NCI-H187 (cell line): Measurements from ENCODE around the gene ASL.
"Not testable (repeated sequence)": the region's sequence is repeated elsewhere in the genome, so short reads cannot be mapped to it uniquely, and the experiment has no call there.

Experiments
- DNase-seq, 2 experiments: peaks; one replicate each; lab custom pipeline; 2025; lab: John Stamatoyannopoulos, UW

The ASL gene

DNA sequence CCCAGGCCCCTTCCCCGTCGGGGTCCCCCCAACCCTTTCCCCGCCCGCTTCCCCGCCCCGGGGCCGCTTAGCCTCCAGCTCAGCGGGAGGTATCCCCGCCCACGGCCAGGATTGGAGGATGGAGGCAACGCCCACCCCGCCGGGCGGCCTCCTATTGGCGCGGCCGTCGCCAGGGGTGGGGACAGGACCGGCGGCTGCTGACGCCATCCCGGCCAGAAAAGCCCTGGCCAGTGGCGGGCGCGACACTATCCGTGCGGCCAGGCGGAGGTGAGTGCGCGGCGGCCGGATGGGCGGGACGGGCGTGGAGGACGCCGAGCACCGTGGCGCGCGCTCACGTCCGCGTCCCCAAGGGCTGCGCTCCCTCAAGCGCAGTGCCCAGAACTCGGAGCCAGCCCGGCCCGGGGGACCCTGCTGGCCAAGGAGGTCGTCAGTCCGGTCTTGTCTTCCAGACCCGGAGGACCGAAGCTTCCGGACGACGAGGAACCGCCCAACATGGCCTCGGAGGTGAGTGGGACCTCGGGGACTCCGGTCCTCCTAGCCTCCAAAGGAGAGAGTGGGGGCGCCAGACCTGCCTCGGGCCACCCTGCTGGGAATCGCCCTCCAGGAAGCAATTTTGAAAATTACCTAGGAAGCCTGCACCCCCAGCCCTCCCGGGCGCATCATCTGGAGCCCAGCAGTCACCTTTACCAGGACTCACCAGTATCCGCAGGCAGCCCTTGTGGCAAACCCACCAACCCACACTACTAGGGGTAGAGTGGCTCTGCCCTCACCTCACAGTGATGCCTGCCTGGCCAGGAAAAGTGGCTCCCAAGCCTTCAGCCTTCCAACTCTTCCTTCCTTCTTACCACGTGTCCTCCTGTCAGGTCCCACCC lies at the start of gene ASL:
ASL (plus strand) TSS at position 230 of the 872 bp plus-strand sequence; CDS start at position 493, 263 bp downstream.
- DNase-seq, result peak; percentile 88

DNA sequence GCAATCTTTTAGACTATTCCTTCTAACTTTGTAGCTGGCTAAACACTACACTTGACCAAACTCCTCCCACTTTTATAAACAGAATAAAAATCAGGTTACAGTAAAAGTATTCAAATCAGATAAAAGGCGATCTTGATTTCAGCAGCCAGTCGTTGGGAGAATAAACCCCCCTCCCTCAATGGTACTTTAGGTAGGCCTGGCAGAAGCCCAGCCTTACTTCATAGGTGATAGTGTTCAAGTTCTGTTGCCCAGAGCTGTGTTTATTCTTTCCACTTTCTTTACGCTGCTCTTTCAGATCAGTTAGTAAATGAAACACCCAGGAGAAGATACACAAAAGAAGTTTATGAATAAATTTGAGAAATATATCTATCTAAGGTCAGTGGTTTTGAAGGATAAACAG lies 47.3 kb upstream of the ASL start:
- not testable (repeated sequence) for DNase-seq

DNA sequence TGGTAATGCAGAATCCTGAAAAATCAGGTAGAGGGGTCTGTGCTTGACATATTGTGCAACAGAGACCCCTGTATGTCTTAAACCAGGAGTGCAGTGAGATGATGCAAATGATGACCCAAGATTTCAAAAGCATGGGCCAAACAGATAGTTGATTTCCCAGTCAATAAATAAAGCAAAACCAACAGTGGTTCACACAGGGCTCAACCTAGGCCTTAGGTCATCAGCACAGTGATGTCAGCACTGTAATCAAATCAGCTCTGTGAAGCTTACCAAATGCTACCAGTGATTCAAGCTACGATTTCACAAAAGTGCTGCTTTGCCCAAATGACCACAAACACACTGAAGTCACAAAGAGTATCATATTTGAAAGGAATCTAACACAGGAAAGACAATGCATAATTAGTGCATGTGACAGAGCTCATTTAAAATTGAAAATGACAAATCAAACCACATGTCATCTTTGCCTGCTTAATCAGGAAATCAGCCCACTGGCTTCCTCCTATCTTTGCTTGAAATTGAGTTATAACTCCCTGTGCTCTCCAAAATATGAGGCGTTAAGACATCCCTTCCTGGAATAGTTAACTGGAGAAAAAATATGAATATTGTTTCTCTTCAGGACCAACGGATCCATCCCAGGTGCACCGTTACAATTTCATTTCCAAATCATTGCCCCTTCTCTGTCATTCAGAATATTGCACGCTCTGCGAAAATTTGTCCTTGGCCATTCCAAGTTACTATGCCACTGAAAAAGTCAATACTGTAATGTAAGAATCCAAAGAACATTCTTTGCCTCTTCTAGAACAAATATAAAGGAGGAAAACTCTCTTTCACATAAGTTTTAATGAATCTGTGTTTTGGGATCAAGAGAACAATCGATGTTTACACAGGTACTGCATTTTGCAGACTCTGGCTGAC lies 41.9 kb upstream of the ASL start:
- DNase-seq, result no peak

DNA sequence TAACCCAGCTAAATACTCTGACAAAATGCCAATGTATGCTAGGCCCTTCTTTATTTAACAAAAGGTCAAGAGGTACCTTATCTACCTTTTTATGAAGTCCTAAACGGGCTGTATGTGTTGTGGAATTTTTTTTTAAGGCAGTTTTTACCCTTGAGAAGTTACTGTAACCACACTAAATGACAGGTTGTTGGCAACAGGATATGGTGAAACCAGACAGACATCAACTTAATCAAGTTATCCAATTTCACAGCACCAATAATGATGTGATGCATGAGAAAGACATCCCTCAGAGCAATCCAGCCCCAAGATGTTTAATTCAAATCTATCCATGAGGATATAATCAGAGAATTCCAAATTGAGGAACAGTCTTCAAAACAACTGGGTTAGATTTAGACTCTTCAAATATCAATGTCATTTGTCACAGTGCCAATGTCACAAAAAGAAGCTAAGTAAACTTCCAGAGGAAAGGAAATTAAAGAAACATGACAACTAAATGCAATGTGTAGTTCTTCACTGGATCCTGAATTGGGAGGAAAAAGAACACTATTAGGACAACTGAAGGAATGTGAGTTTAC lies 41.1 kb upstream of the ASL start:
- DNase-seq, result not testable (repeated sequence)

DNA sequence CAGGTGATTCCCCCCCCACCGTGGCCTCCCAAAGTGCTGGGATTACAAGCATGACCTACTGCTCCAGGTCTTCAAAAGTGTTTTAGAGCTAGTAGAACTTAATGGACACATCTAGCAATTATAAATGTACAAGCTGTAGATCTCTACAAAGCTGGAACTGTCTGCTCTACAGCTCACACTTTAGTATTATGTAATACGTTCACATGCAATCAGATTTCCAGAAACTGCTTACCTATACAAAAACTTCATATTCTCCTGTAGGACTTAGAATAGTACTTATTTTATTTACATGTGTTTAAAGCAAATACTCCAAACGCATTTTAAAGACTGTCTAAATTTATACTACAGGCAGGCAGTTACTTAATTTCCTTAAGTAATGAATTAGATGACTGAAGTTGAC lies 39.2 kb upstream of the ASL start:
- no peak for DNase-seq

DNA sequence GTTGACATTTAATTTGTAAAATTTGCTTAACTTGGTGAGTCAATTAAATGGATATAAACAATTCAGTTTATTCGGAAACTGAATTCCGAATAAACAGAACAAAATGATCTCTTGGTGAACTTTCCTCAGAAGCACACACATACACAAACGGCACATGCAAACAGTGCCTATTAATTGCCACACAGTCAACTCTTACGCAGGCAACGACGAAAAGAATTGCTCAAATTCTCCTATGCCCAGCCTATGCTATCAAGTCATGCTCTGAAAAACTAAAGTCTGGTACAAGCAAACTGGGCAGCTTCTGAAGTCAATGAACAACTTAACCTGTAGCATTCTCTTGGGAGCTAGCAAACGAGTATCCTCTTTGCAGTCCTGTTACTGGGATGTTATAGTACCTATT lies 38.8 kb upstream of the ASL start:
- DNase-seq, result no peak

DNA sequence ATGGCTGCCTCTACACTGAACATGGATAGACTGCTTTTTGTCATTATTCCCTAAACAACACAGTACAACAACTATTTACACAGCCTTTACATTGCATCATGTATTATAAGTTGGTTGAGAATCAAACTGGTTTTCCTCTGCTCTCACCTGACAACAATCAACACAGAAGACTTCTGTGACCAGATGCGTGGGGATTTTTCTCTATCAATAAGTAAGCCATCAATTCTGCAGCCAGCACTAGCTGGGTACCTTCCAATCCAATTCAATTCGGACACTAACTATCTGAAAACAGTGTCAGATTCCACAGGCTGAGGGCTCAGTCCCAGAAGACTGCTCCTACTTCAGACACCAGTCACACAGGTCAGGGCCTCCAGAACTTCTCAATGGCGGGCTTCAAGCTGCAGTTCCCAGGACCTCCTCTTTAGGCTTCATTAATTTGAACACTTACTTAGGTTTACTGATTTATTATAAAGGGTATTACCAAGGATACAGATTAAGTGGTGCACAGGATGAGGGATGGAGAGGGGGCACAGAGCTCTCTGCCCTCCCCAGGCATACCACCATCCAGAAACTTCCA lies 36.4 kb upstream of the ASL start:
- no peak for DNase-seq

DNA sequence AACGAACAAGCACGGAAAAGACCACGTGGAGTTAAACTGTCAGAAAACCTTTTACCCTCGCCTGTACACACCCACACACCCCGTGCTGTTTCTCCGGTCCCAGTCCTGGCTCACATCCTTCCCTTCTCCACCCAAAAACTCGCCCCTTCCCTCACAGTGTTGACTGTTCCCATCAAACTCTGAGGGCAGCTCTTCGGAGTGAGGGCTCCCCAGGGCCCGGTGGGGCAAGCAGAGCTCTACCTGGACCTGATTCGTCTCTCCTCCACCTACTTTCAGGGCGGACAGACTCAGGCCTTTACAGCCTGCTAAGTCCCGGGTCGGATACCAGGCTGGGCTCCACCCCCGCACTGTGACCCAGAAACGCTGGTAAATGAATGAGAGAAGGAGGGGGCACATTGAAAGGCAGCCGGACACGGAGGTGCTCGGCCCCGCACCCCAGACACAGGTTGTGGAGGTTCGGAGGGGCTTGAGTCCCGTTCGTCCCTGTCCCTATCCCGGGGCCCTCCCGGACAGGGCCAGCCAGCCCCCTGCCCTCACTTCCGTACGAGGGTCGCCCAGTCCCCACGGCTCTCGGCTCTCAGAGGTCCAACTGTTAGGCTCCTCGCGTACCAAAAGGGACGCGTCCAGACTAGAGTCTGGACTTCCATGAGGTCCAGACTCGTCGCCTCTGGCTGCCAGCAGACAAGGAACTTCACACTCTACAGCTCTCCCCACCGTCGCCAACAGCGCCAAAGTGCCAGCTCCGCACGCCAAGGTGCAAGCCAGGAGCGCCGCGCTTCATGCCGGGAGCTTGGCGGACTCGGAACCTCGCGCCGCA lies 31.7 kb upstream of the ASL start:
- no peak for DNase-seq

DNA sequence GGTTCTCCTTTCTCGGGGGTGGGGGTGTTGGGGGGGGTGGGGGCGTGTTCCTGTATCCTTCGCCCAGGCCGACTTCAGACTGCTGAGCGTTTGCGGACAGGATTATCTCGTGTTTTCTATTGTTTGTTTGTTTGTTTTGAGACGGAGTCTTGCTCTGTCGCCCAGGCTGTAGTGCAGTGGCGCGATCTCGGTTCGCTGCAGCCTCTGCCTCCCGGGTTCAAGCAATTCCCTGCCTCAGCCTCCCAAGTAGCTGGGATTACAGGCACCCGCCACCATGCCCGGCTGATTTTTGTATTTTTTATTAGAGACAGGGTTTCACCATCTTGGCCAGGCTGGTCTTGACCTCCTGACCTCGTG lies 31.1 kb upstream of the ASL start:
- DNase-seq, result not testable (repeated sequence)

DNA sequence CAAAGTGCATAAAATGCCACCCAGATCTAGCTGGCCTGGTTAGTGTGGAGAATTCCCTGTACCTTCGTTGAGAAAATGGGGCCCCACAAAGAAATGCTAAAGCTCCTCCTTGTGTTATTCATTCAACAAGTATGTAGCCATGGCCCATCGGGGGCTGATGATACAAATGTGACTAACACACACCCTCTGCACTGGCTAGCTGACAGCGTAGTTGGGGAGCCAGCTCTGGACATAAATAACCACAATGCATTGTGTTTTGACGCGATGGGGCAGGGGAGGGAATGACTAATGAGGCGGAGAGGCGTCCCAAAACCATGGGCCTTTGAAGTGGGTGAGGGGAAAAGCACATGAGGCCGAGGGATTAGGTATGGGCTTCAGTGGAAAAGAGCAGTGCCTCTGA lies 28.2 kb upstream of the ASL start:
- DNase-seq, result no peak

DNA sequence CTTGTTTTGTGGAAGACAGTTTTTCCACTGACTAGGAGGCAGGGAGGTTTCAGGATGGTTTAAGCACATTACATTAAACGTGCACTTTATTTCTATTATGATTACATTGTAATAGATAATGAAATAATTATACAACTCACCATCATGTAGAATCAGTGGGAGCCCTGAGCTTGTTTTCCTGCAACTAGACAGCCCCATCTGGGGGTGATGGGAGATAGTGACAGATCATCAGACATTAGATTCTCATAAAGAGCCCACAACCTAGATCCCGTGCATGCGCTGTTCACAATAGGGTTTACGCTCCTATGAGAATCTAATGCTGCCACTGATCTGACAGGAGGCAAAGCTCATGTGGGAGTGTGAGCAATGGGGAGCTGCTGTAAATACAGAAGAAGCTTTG lies 25.7 kb upstream of the ASL start:
- not testable (repeated sequence) for DNase-seq

DNA sequence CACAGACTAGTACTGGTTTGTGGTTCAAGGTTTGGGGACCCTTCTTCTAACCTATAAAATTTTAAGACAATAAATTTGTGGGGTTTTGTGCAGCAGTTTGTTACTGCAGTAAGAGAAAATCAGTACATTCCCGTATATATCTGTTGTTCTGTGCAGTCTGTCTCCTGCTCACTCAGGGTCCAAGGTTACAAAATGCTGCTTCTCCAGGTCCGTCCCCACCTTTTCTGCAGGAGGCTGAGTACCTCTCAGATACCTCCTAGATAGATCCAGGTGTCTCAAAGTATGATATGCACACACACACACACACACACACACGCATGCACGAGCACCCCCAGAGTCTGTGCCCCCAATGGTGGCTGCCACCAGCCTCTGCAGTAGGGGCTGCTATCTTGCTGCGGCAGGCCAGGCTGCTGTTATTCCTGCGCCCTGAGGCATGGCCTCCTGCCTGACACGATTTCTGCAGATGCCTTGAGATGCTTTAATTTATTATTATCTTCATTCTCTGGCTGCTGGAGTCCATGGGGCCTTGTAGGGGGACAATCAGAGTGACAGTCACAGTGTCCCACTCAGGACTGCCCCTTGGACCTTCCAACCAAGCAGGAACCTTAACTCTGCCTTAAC lies 25.2 kb upstream of the ASL start:
- DNase-seq, result no peak

DNA sequence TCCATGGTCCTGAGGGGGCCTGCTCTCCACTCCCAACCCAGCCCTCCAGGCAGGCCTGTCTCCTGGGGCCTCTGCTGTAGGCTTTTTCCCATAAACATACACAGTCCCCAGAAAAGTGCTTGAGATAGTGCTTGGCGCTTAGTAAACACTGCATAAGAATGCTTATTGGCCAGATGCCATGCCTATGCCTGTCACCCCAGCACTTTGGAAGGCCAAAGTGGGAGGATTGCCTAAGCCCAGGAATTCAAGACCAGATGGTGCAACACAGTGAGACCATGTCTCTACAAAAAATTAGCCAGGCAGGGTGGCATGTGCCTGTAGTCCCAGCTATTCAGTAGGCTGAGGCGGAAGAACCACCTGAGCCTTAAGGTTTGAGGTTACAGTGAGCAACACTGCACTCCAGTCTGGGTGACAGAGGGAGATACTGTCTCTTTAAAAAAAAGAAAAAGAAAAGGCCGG lies 24.6 kb upstream of the ASL start:
- peak in 1 of 2 experiments; percentile 6 for DNase-seq

DNA sequence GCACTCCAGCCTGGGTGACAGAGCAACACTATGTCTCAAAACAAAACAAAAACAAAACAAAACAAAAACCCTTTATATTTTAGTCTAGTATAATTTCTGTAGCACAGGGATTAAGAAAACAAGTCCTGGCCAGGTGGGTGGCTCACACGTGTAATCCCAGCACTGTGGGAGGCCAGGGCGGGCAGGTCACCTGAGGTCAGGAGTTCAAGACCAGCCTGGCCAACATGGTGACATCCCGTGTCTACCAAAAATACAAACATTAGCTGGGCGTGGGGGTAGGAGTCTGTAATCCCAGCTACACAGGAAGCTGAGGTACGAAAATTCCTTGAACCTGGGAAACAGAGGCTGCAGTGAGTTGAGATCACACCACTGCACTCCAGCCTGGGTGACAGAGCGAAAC lies 23.2 kb upstream of the ASL start:
- DNase-seq, result no peak

DNA sequence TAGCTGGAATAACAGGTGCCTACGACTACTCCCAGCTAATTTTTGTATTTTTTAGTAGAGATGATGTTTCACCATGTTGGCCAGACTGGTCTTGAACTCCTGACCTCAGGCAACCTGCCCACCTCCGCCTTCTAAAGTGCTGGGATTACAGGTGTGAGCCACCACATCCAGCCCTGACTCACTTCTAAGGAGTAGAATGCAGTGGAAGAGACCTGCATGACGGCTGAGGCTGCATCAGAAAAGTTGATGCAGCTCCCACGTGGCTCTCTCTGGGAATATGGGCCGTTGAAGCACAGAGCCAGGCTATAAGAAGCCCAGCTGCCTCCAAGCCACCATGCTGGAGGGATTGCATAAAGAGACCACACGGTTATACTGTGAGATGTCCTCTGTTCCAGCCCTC lies 21.6 kb upstream of the ASL start:
- no peak for DNase-seq

DNA sequence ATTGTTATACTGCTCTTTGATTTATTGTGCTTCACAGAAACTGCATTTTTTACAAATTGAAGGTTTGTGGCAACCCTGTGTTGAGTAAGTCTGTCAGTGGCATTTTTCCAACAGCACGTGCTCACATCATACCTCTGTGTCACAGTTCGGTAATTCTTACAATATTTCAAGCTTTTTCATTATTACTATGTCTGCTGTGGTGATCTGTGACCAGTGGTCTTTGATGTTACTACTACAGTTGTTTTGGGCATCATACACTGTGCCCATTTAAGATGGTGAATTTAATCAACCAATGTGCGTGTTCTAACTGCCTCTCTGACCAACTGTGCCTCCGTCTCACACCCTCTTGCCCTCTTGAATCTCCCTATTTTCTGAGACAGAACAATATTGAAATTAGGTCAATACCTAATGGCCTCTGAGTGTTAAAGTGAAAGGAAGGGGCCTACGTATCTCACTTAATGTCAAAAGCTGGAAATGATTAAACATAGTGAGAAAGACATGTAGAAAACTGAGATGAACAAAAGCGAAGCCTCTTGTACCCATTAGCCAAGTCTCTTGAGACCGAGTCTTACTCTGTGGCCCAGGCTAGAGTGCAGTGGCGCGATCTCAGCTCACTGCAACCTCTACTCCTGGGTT lies 20.2 kb upstream of the ASL start:
- DNase-seq, result no peak

DNA sequence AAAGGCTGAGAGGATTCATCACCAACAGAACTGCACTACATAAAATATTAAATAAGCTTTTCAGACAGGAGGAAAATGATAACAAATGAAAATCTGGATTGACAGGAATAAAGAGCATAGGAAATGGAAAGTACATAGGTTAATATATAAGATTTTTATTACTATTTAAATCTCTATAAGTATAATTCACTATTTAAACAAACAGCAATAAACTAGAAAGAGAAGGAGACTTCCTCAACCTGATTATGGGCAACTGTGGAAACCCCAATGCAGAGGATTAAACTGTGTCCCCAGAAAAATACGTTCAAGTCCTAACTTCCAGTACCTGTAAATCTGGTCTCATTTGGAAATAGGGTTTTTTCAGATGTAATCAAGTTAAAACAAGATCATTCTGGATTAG lies 14.8 kb upstream of the ASL start:
- DNase-seq, result no peak

DNA sequence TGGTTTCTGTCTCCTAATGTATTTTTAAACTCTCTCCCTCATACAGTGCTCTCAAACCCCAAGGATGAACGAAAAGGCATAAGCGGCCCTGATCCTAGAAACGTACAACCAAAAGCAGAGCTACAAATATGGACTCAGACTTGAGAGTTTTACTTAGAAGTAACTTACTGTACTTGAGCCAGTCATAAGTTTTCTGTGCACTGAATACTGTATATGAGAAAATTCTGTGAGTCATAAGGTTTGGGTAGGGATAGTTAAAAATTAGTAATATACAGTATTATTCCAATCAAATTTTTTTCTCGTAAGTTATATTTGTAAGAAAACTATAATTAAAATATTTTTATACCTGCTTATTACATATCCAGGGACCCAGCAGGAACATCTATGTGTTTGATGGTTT lies 5.9 kb upstream of the ASL start:
- DNase-seq, result no peak

DNA sequence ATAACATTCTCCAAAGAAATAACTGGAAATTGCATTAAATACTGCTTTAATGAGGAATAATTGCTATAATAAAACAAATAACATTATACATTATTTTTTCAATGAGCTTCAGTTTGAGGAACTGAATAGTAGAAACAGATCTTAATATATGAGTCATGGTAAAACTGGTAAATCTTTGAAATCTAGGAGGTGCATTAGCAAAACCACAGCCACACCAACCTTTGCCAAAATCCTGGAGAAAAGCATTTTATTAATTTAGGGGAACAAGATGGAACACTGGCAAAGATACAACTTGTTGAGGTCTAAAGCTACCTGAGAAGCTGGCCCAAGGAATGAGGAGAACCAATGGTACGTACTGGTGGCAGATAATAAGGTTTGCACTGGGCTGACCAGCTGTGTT lies 5.4 kb upstream of the ASL start:
- no peak for DNase-seq

DNA sequence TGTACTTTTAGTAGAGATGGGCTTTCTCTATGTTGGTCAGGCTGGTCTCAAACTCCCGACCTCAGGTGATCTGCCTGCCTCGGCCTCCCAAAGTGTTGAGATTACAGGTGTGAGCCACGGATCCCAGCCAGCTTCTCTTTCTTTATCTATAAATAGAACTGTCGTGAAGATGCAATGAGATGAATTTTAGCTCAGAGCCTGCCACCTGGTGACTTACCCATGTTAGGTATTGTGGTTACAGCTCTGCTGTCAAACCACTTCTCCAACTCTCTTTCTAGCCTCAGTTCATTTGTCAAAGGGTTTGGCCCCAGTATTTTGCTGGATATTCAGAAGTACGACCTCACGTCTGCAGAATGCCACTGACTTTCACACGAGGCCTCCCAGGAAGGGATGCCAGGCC lies 3.4 kb upstream of the ASL start:
- not testable (repeated sequence) for DNase-seq
